Osteoblast (primary cell): ENCODE data around the gene GNL2. TPM values are rescaled to one million over a fixed set of nuclear protein-coding genes. Genes with fewer than 3 reads are reported as not detected.

Source experiments
- DNase-seq: peaks from one replicate; pipeline ENCODE4 v3.0.0; 2011; ENCODE audit warnings: low spot score, mixed read lengths; ENCODE audit not compliant: insufficient read length; ENCODE audit errors: missing footprints
- H2AFZ ChIP-seq: 2 replicates; pipeline ENCODE4 v1.6.0; 2011; ENCODE audit warnings: mild to moderate bottlenecking, low read length
- H3K27ac ChIP-seq: 2 replicates; pipeline ENCODE4 v1.5.1; 2011; ENCODE audit warnings: mild to moderate bottlenecking, low read depth, low read length, moderate library complexity
- H3K27me3 ChIP-seq: 2 replicates; pipeline ENCODE4 v1.6.0; 2012; ENCODE audit warnings: mild to moderate bottlenecking, control low read depth, inconsistent platforms, low read length, moderate library complexity; ENCODE audit not compliant: insufficient read depth
- H3K36me3 ChIP-seq: 2 replicates; pipeline ENCODE4 v1.5.1; 2011; ENCODE audit warnings: mild to moderate bottlenecking, low read length, control low read depth, moderate library complexity; ENCODE audit not compliant: insufficient read depth
- H3K4me1 ChIP-seq: 2 replicates; pipeline ENCODE4 v1.5.1; 2011; ENCODE audit warnings: mild to moderate bottlenecking, low read length, control low read depth, moderate library complexity; ENCODE audit not compliant: insufficient read depth
- H3K4me2 ChIP-seq: 2 replicates; pipeline ENCODE4 v1.6.0; 2011; ENCODE audit warnings: mild to moderate bottlenecking, low read length; ENCODE audit not compliant: insufficient read depth
- H3K4me3 ChIP-seq: fragments of 200-600 bp; sonication (generic); 3 replicates; pipeline ENCODE4 v1.5.1; 2012; ENCODE audit warnings: mild to moderate bottlenecking, low read length, inconsistent platforms; ENCODE audit not compliant: insufficient read depth
- H3K79me2 ChIP-seq: 2 replicates; pipeline ENCODE4 v1.6.0; 2012; ENCODE audit warnings: mild to moderate bottlenecking, low read length, control low read depth, inconsistent platforms; ENCODE audit not compliant: insufficient read depth
- H3K9me3 ChIP-seq: 2 replicates; pipeline ENCODE4 v1.5.1; 2011; ENCODE audit warnings: low read depth, low read length, control low read depth
- H4K20me1 ChIP-seq: 2 replicates; pipeline ENCODE4 v1.6.0; 2012; ENCODE audit warnings: mild to moderate bottlenecking, low read length, control low read depth; ENCODE audit not compliant: insufficient read depth
- CTCF ChIP-seq: IDR thresholded peaks from 2 replicates; pipeline ENCODE4 v1.5.1; 2011; ENCODE audit warnings: mild to moderate bottlenecking, low read depth, low read length, moderate library complexity; ENCODE audit errors: extremely low read depth
- total RNA-seq: library from RNA; depleted of rRNA; stranded (reverse); fragments of >200 nt; gene quantifications from 2 replicates; pipeline ENCODE4 v1.2.3, GENCODE V29; 2012

Gene GNL2
- total RNA-seq, 1 donor, result 46.7 TPM

- peak within 1 kb of the TSS; percentile 89 for H3K4me2 ChIP-seq
- peak within 1 kb of the TSS; percentile 92 for H3K27ac ChIP-seq
- peak within 1 kb of the TSS; percentile 99 for H3K4me3 ChIP-seq
- peaks cover 34% of the 10 kb centered on the region for H3K4me1 ChIP-seq
- peaks cover 45% of the 10 kb centered on the region for H3K79me2 ChIP-seq
- no peaks in the 10 kb centered on the region for H3K36me3 ChIP-seq
- H3K9me3 ChIP-seq, result no peaks in the 10 kb centered on the region
- peak; percentile 97 for DNase-seq
- no peak for TF ChIP-seq CTCF
- no peaks in the 10 kb centered on the region for H3K27me3 ChIP-seq
- peak within 1 kb of the TSS; percentile 85 for H2AFZ ChIP-seq
- peaks cover 17% of the 10 kb centered on the region for H4K20me1 ChIP-seq
These were observed 41.6 kb downstream of the GNL2 start, which contains the start of gene SNIP1 for GRCh38 chr1:37553927-37554808. Gene SNIP1, minus strand, starts transcription at chr1:37554293. Its CDS starts 64 bp downstream, at chr1:37554229.

- peaks cover 49% of the 10 kb centered on the region for H3K79me2 ChIP-seq
- no peaks in the 10 kb centered on the region for H3K27me3 ChIP-seq
- peak overlapping the region; percentile 99 for H3K4me3 ChIP-seq
- no peak for DNase-seq
- H2AFZ ChIP-seq, result peak overlapping the region; percentile 85
- H3K36me3 ChIP-seq, result peaks cover 5% of the 10 kb centered on the region
- H3K9me3 ChIP-seq, result no peaks in the 10 kb centered on the region
- TF ChIP-seq CTCF, result no peak
- H3K4me2 ChIP-seq, result peak overlapping the region; percentile 89
- H4K20me1 ChIP-seq, result peaks cover 18% of the 10 kb centered on the region
- H3K27ac ChIP-seq, result peak overlapping the region; percentile 92
- H3K4me1 ChIP-seq, result peaks cover 36% of the 10 kb centered on the region
These were observed 42.2 kb downstream of the GNL2 start for GRCh38 chr1:37553598-37553926.

GRCh38 chr1:37549341-37549740 is 46.4 kb downstream of the GNL2 start:
- Histone ChIP-seq H4K20me1 (peaks cover 18% of the 10 kb centered on the region), H3K9me3 (no peaks in the 10 kb centered on the region), H3K4me1 (peaks cover 24% of the 10 kb centered on the region), H3K36me3 (peaks cover 24% of the 10 kb centered on the region), H3K4me2 (no peak overlapping the region), H2AFZ (no peak overlapping the region), H3K27me3 (no peaks in the 10 kb centered on the region), H3K27ac (peak overlapping the region; percentile 35), H3K79me2 (peaks cover 62% of the 10 kb centered on the region), H3K4me3 (no peak overlapping the region)
- no peak for TF ChIP-seq CTCF
- DNase-seq, result no peak

- Histone ChIP-seq H2AFZ (no peak overlapping the region), H3K4me3 (no peak overlapping the region), H3K4me1 (peaks cover 10% of the 10 kb centered on the region), H3K4me2 (no peak overlapping the region), H3K79me2 (peaks cover 27% of the 10 kb centered on the region), H3K27ac (no peak overlapping the region), H4K20me1 (peaks cover 6% of the 10 kb centered on the region), H3K27me3 (no peaks in the 10 kb centered on the region), H3K36me3 (peaks cover 38% of the 10 kb centered on the region), H3K9me3 (no peaks in the 10 kb centered on the region)
- TF ChIP-seq CTCF, result no peak
- DNase-seq, result no peak
These were observed 50.7 kb downstream of the GNL2 start for GRCh38 chr1:37545019-37545418.
